ENCODE data around the gene RNF126.
"Not testable (repeated sequence)": the region's sequence is repeated elsewhere in the genome, so short reads cannot be mapped to it uniquely, and the experiment has no call there.

The RNF126 gene

DNA sequence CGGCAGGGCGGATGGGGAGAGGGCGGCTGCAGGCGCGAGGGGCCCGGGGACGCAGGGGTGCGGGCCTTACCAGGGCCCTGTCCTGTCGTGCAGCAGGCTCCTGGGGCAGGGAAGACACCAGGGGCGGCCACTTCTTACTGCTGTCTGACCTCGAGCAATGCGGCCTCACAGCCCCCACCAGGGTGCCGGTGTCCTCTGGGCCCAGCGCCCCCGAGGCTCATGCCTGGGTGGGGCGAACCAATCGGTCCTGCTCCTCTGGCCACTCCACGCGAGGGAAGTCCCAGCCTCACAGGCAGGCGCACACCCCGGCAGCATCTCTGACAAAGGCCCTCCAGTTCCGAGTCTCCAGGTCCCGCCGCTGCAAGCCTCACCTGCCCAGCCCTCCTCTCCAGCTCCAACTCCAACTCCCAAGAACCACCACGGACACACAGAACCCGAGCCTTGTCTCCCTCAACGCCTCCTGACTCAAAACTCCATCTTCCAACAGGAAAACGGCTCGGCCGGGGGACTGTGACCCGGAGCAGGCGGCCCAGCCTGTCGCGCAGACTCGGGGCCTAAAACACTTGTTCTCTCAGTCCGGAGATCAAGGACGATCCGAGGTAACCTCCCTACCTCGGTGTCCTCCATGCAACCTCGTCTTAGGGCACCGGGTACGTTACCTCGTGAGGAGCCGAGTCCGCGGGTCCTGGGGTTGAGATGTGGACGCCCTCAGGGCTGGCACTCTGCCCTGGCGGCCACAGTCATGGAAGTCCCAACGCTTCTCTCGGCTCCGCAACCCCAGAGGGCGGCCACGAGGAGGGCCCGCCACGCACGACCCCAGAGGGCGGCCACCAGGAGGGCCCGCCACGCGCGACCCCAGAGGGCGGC, 16.9 kb downstream of the RNF126 start:
- no peak for DNase-seq

DNA sequence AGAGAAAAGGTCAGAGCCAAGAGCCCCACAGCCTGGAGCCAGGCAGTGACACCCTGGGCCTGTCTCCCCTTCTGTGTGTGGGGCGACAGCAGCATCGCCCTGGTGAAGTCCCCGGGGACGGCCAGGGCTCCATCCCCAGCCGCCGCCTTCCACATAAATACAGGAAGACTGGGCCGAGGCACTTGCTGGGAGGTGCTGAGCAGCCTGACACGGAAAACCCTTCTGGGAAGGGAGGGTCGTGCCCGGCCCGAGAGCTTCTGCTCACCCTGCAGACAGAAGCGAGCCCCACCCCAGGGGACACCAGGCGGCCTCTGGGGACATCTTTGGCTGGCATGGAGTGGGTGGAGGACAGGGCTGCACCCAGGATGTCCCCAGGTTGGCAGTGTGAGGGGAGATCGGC, 18.2 kb downstream of the RNF126 start:
- DNase-seq: no peak

DNA sequence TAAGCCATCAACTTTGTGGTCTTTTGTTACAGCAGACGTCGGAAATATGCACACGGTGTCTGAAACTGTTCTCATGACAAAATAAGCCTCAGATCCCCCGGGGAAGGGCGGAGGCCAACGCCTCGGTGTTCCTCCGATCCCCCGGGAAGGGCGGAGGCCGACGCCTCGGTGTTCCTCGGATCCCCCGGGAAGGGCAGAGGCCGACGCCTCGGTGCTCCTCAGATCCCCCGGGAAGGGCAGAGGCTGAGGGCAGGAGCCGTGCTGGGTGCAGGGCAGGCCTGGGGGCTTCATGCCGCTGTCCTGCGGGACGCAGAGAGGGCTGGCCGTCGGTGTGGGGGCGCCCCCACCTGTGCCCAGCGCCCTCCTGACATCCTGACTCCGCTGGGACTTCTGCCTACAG, 18.7 kb downstream of the RNF126 start:
- DNase-seq: no peak

DNA sequence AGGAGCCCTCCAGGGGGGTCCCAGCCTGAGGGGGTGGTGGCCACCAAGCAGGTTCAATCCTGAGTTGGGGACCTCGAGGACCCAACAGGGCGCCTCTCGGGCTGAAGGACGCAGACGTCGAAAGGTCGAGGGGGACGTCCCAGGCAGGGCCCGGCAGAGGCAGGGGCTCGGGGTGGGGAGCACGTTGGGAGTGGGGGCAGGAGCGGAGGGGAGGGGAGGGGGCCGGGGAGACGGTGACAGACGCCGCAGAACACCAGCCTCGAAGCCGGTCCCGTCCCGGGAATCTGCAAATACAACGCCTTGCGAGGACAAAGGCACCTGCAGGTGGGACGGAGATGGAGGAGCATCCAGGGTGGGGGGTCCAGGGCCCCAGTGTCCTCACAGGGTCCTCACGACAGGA, 19.3 kb downstream of the RNF126 start:
- no peak for DNase-seq

DNA sequence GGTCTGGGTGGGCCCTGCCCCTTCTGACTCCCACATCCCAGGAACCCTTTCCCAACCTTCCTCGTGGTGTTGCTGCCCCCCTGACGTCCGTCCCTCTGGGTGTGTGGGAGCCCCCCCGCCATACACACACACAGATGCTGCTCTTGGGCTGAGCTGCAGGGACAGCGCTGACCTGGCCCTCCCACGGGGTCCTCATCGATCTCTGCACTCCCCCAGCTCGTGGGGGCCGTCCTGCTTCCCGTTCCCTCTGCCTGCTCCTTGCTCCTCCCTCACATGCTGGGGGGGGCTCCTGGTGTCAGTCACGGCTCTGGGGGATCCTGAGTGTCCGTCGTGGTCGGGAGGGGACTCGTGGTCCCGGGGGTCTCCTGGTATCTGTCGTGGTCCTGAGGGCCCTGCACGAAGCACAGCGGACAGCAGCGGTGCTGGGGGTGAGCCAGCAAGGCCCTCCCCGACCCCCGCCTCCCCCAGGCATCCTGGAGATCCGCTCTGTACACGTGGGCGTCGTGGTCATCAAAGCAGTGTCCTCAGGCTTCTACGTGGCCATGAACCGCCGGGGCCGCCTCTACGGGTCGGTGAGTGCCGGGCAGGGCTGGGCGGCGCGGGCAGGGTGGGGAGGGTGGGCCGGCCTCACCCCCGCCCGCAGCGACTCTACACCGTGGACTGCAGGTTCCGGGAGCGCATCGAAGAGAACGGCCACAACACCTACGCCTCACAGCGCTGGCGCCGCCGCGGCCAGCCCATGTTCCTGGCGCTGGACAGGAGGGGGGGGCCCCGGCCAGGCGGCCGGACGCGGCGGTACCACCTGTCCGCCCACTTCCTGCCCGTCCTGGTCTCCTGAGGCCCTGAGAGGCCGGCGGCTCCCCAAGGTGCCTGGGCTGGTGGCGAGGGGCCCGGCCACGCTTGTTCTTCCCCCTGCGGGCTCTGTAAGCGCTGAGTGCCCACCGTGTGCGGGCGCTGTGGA, 20.0 kb downstream of the RNF126 start:
- DNase-seq: no peak

DNA sequence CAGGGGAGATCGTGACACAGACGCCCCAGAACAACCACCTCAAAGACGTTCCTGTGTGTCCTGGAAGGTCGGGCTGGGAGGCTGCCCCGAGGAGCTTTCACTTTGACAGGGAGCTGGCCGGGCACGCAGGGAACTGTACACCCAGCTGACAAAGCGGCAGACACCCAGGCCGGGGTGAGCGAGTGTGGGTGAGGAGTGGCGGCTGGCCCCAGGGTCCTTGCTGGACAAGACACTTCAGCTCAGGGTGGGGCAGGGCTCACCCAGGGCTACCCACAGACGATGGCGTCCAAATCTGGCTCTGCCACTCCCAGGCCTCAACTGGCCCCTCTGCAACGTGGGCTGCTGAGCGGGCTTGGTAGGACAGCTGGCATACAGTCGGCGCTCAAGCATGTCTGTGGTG, 21.3 kb downstream of the RNF126 start:
- DNase-seq: no peak

DNA sequence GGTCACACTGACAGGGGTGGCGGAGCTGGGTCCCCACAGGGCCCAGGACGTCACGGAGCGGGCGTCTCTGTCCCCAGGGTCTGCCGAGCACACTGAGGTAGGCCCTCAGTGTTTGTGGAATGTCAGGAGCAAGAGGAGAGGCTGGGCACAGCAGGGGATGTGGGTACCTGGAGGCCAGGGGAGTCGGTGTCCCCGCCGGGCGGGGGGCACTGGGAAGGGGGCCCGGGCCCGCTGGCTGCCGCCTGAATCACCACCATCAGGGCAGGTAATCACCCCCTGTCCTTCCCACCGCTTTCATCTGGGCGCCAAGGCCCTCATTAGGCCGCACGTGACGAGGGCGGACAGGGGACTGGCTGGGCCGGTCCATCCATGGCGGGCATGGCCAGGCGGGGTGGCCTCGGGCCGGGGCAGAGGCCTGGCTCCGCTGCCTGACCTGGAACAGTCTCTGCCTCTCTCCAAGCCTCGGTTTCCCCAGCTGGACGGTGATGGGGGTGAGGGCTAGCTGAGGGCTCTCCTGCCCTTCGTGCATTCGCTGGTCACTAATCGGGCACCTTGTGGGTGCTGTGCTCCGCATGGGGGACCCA, 22.3 kb downstream of the RNF126 start:
- no peak for DNase-seq

DNA sequence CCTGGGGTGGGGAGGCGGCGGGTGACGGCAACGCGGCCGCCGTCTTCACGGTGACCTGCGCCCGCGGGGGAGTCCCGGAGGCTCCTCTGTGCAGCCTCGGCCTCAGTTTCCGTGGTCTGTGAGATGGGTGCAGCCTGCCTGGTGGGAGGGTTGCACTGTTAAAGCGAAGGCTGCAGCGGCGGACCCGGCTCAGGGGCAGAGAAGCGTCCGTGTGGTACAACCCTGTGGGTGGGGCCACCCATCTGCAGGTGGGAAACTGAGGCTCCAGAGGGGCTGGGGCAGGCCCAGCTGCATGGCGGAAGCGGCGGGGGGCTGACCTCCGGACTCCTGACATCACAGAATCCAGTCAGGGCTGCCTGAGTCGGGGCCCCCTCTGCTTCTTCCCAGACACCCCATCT, 22.9 kb downstream of the RNF126 start:
- DNase-seq: no peak

DNA sequence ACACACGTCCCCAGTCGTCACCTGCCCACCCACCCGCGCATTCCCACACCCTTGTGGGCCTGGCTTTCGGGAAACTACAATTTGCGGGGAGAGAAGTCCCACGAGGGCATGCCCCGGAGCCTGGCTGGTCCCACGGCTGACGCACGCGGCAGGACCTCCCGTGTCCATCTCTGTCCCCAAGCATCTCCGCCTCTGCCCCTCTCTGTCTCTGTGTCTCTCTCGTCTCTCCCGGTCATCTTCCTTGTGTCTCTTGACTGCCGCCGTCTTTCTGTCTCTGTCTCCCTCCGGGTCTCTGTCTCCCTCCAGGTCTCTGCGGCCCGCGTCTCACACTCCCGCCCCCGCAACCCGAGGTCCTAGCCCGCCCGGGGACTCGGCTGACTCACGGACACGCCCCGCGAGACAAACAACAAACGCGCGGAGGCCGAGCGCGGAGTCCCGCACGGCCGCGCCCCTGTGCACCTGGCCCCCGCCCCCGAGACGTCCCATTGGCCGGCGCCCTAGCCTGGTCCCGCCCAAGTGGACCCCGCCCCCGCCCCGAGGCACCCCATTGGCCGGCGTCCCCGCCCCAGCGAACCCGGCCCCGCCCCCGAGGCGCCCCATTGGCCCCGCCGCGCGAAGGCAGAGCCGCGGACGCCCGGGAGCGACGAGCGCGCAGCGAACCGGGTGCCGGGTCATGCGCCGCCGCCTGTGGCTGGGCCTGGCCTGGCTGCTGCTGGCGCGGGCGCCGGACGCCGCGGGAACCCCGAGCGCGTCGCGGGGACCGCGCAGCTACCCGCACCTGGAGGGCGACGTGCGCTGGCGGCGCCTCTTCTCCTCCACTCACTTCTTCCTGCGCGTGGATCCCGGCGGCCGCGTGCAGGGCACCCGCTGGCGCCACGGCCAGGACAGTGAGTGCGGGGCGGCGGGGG, 23.5 kb downstream of the RNF126 start, which contains the start of gene FGF22:
Gene FGF22 (plus strand): TSS at position 627 of the 908 bp plus-strand sequence. CDS start 47 bp downstream, at position 674.
- DNase-seq: peak; percentile 98

DNA sequence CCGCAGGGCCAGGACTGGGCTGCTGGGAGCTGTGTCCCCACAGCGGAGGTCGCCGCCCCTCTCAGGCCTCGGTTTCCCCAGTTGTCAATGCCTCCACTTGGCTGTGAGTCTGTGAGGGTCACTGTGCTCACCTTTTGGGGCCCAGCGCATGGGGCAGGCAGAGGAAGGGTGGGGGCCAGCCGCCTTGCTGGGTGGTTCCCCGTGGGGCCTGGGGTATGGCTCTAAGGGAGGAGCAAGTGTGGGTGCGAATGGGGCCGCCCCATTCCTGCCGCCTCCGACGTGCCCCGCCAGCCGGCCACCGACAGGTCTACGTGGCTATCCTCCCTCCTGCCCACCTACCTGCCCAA, 24.1 kb downstream of the RNF126 start:
- no peak for DNase-seq

DNA sequence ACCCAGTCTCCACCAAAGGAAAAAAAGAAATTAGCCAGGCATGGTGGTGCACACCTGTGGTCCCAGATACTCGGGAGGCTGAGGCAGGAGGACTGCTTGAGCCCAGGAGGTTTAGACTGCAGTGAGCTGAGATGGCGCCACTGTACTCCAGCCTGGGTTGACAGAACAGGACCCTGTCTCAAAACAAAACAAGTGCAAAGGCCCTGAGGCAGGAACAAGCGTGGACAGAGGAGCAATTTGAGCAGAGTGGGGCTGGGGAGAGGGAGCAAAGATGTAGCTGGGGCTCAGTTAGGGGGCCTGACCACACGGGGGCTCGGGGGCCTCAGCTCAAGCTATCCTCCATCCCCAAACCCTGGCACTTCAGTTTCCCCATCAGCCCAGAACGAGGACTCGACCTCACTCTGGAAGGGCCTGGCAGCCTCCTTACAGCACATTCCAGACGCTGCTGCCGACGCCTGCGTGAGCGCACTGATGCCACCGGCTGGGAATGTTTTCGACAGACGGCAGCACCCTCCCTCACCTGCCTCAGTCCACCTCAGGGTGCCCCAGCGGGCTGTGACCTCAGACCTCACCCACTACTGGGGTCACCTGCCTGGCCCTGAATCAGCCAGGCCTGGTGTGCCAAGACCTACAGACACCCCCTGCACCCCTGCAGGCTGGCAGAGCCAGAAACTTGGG, 27.9 kb downstream of the RNF126 start:
- DNase-seq: no peak

DNA sequence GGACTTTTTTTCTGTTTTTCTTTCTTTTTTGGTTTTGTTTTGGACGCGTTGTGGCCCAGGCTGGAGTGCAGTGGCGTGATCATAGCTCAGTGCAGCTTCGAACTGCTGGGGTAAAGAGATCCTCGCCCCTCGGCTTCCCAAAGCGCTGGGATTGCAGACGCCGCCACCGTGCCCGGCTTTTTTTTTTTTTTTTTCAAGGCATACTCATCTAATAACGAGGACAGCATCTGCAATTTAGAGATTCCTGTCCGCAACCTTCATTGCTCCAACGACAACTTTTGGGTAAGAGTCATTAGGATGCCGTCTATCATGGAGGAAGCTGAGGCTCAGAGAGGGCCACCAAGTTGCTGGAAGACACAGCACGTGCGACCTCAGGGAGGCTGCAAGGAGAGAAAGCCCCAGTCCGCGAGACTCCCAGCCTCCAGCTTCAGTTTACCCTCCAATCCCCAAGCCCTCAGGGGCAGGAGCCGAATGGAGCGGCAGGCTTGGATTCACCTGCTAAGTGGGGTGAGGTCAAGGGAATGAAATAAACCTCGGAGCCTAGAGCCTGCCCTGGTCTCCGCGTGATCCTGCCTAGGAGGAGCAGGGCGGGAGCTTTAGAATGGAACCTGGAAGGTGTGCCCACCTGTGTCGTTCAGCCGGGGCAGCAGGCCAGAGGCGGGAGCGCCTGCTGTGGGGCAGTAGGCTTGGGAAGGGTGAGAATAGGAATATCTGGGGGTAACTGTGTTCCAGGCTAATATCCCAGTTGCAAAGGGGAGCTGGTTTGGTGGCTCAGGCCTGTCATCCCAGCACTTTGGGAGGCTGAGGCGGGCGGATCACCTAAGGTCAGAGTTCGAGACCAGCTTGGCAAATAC, 29.0 kb downstream of the RNF126 start:
- no peak for DNase-seq

DNA sequence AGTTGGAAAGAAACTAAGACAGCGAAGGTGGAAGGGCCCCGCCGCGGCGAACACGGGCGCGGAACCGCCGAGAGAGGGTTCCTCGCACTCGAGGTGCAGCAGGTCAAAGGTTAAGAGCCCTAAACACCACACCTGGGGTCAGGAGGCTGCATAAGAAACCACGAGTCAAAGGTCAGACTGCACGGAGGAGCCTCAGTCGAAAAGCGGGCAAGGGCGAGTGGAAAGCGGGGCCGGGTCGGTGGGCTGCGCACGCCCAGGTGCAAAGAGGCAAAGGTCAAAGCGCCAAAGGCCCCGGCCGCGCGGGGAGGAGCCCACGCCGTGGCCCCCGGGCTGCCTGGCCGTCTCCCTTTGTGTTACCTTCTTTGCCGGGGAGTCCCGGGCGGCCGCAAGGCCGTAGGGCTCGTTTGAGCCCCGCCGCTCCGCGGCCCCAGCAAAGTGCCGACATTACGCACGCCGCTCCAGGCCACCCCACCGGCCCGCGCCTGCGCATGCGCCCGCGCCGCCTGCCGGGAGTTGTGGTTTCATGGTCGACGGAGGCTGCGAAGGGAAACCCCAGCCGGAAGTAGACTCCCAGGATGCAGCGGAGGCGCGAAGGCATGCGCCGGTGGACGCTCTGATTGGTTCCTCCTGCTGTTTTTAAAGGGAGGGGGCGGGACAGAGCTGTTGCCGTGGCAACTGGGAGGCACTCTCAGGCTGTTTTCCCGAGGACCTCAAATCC, 29.8 kb downstream of the RNF126 start, which contains the start of gene POLRMT:
Gene POLRMT (minus strand): TSS at position 470 of the 718 bp plus-strand sequence. CDS start 25 bp downstream, at position 445.
- peak; percentile 98 for DNase-seq

DNA sequence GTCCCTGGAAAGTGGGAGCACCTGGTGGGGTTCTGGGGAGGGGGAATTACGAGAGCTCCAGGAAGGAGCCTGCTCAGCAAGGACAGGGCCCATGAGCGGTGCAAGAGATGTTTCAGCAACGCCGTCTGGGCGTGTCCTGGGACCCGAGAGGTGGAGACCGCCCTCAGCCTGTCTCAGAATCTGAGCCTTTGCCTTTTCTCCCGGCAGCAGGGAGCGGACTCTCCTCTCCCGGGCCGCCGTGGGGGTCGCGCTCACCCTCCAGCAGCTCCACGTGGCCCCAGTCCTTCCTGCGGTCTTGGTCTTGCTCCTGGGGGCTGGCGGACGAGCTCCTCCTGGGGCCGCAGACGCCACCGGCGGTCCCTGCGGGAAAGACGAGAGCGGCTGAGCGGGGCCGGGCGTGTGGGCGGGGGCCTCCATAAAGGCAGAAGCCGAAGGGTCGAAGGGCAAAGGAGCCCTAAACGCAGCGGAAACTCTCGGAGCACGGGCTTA, 30.4 kb downstream of the RNF126 start:
- peak; percentile 84 for DNase-seq

DNA sequence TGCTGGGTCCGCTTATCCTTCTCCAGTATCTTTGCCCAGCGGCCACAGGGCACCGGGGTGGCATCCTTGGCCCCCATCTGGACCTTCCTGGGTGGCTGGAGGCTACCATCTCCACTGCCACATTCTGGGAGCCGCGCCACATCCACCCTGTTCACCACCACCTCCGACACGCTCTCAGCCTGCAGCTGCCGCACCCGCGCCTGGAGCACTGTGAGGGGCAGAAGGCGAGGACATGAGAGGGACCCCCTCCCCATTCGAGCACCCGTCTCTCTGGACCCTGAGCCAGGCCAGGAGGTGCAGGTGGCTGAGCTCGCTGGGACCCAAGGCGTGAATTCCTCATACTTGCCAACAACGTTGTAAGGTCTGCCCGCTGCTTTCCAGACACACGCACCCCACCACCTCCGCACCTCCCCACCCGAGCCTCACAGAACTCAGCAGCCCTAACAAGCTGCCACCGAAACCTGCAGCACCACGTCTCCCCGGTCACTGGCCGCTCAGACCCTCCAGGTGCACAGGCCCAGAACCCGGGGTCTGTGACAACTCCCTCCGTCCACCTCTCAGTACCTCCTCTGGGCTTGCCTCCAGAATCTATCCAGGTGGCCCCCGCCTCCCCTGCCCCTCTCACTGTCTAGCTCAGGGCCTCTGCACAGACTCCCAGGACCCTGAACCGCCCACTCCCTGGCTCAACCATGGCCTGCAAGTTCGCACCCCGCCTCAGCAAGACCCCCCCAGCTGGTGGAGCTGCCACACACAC, 32.9 kb downstream of the RNF126 start:
- no peak for DNase-seq

DNA sequence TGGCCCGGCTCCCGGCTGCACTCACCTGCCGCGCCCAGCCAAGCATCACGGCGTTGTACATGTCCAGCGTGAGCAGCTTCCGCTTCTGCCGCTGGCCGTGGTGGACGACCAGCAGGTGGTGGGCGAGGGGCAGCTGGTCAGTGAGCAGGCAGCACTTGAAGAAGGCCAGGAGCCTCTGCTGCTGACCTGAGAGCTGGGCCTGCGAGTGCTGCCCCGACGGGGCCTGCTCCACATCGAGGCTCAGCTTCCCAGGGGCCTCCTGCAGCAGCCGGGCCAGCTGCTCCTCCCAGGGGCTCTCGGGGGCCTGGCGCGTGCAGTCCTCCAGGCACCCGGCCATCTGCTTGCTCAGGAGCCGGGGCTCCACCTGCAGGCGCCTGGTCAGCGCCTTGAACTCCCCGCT, 33.5 kb downstream of the RNF126 start:
- DNase-seq: not testable (repeated sequence)

DNA sequence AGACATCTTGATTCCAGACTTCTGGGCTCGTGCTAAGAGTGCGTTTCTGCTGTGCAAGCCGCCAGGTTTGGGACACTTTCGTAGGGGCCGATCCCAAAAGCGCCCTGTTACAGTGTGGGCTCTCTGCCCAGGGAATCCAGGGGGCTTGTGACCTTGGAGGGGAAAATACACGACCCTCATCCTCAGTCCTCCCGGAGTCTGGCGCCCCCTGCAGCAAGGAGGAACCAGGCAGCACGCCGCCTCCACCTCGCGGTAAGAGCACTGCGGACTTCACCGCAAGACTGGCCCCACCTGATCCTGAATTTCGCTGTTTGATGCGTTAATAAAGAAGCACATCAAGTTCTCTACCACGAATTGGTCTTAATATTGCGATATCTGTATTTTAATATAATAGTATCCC, 34.8 kb downstream of the RNF126 start:
- DNase-seq: no peak

DNA sequence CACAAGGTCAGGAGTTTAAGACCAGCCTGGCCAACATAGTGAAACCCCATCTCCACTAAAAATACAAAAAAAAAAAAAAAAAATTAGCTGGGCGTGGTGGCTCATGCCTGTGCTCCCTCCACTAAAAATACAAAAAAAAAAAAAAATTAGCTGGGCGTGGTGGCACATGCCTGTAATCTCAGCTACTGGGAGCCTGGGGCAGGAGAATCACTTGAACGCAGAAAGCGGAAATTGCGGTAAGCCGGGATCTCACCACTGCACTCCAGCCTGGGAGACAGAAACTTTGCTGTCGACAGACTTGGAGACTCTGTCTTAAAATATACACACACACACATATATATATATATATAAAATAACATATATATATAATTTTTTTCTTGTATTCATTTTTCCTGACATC, 36.4 kb downstream of the RNF126 start:
- DNase-seq: not testable (repeated sequence)

DNA sequence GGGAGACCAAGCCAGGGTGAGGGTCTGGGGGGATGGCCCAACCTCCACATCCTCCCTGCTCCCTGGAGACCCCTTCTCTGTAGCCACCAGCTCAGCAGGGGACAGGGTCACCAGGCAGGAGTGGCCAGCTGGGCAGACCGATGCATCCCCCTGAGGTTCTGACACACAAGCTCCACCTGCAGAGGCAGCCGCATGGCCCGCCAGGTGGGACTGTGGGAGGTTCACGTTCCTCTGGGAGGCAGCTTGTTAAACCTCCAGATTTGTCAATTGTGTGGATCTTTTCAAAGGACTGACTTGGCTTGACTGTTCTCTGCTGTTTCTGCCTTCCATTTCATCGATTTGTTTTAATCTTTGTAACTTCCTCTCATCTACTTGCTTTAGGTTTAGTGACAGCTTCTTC, 37.8 kb downstream of the RNF126 start:
- DNase-seq: no peak

All from activated CD8-positive, alpha-beta memory T cell treated with anti-CD3 and anti-CD28 coated beads, Interleukin-2, amount 50 U/mL, for 48 hours (primary cell).